ENCODE data around the gene MARCOL.

Gene MARCOL, protein sequence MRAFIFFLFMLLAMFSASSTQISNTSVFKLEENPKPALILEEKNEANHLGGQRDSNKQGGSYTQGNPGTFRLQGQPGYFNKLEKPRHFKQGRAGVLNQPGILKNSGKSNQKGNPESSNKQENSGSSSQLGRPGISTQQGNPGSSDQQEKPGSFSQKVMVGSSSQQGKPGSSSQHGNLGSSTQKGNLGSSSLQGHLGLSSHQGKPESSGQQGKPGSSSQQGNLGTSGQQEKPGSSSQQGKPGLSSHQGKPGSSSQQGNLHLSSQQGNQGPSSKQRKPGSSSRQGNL

DNA sequence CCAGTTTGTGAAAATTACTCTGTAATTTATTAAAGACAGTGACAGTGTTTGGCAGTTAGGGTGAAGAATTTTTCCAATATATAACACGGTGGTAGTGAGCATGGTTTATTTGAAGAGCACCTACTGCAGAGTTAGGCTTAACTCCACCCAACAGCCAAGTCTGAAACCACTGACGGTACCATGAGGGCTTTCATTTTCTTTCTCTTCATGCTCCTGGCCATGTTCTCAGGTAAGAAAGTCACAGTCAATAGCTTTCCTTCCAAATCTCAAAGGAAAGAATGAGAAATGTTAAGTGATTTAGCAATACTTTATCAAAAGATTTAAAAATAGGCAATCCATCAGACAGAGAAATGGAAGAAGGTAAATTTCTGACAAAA, at the start of gene MARCOL:
TSS of gene MARCOL (plus strand) at position 108 of the 377 bp plus-strand sequence. CDS start at position 181, 73 bp downstream.
- DNase-seq: no peak

DNA sequence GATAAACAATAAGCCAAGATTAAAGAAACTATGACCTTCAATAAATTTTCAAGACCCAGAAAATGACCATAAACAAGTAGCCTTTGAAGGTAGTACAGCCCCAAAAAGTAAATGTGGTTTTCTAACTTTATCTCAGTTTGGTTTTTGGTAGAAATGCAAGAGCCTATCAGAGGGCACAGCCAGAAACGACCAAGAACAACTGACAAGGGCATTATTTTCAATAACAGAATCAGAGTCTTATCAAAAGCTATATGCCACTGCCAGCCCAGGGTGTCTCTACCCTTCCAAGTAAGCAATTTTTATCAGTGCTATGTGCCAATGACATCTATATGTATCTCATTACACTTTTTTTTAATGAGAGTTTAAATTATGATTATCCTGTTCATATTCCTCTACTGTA, 47.3 kb upstream of the MARCOL start:
- DNase-seq: no peak

DNA sequence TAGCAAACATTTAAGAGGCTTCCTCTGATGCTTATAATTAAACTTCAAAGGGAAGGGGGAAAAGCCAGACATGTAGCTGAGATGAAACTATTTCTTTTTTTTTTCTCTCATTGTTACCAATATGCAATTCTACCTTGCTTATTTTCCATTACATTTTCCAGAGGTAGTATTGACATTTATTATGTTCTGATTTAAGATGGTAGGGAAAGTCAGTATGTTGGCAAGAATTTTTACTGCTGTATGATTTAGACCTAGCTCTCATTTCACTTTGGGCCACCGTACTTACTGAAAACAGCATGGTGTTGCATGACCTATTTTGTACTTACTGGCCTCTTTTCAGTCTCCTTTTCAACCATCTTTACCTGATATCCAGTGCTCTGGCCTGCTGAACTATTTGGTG, 45.1 kb upstream of the MARCOL start:
- no peak for DNase-seq

DNA sequence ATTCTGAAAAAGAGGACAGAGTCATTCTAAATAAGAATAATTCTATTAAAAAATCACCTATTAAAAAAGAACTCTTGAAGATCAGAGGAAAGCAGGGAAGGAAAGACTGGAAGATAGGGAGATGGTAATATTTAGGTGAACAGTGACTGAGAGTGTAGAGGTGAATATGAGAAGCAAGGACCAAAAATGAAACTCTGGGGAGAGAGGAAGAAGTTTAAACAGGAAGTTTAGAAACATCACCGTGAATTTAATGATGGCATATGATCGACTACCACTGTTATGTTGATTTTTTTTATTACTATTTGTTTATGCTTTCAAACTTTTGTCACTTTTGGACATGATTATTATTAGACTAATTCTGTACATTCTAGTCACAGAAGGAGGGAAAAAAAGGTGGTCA, 37.2 kb upstream of the MARCOL start:
- DNase-seq: no peak

DNA sequence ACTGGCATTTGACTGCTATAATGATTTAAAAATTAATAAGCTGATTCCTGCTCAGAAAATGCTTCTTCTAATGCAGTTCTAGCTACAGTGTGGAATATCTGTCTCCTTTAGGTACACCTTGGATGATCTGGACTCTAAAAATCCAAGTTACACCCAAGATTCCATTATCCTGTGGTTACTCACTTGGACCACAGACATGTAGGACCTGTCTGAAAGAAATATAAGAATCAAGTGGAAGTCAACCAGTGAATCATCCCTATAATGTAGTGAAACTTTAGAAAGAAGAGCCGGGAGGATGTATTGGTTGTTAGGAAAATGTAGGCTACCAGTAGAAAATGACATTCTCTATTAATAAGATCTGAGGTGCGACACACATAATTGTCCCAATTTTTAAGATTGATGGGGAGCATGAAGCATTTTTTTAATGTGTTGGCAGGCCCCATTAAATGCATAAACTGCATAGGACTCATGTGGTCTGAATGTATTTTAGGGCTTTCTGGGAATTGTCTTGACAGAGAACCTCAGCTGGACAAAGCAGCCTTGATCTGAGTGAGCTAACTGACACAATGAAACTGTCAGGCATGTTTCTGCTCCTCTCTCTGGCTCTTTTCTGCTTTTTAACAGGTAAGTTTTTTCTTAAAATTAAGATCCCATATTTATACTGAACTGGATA, 35.7 kb upstream of the MARCOL start, which contains the start of gene SPINK6:
TSS of gene SPINK6 (plus strand) at position 512 of the 673 bp plus-strand sequence. CDS start at position 567, 55 bp downstream.
- no peak for DNase-seq

DNA sequence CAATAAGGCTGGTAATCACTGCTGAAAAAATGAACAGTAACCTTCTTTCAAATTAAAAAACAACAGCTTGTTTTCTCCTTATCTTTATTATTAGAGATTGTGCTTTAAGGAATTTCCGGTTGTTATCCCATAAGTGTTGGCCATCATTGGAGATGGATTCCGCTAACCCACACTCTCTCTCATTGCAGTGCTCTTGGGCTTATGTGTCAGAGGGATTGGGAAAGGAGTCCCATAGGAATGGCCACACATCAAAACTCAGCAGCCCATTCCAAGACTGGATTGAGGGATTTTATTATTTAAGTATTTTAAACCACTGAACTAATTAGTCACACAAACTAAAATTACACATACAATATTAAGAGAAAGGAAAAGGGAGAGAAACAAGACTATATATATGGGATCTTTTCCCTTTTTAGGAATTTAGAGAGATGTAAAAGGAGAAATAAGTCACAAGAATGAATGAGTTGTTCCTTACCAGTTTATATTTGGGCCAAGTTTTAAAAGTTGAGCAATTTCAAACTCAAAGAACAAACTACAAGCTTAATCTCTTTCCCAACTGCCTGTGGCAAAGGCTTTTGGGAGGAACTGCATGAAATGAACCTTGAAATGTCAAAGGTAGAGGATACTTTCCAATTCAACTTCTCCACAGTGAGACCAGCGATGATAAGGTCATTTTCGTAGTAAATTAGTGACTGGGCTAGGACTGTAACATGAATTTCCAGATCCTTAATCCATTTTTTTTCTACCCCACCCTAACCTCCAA, 33.1 kb upstream of the MARCOL start:
- DNase-seq: no peak

DNA sequence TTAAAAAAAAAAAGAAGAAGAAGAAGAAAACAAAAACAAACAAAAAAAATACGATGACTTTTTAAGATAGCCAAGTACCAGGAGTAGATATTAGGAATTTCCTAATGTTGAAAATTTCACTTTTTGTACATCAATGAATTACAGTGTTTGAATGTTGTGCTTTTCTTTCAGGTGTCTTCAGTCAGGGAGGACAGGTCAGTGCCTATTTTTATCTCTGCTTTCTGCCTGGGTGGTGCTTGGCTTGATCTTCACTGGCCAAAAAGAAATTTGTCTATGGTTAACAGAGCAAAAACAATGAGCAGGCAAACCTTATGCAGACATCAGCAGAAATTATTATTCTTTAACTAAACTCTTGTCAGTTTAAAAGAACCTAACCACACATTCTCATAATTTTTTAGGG, 32.5 kb upstream of the MARCOL start:
- DNase-seq: no peak

DNA sequence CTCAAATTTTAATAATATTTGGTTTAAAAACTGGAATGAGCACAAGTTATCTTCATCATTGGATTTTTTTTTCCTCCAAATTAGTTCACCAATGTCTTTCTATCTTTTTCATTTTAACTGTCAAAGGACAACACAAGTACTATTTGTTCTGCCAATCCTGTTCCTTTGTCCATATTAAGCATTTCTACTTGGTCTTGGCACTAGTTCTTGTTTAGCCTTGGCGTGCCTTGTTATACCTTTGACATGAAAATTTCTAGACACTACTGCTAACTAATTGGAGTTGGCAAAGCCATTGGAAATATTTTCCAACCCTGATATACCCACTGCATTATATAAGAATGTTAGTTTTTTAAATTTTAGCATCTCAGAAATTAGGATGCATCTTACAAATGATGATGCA, 31.7 kb upstream of the MARCOL start:
- peak; percentile 5 for DNase-seq

DNA sequence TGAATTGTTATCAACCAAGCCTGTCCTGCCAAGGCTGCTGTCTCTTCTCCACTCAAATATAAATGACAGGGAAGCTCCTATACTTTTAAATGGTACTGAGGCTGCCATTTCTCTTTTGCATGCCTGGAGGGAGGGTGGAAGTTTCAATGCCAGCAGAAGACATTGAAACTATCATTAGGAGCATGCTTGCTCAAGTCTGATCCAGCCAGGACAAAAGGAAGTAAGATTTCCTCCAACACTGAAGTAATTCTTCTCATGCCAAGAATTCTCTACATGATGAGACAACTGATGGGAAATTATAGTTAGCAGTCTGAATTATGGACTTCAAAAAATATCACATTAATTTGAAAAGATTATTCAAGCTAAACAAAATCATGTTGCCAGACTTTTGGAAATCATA, 30.1 kb upstream of the MARCOL start:
- no peak for DNase-seq

DNA sequence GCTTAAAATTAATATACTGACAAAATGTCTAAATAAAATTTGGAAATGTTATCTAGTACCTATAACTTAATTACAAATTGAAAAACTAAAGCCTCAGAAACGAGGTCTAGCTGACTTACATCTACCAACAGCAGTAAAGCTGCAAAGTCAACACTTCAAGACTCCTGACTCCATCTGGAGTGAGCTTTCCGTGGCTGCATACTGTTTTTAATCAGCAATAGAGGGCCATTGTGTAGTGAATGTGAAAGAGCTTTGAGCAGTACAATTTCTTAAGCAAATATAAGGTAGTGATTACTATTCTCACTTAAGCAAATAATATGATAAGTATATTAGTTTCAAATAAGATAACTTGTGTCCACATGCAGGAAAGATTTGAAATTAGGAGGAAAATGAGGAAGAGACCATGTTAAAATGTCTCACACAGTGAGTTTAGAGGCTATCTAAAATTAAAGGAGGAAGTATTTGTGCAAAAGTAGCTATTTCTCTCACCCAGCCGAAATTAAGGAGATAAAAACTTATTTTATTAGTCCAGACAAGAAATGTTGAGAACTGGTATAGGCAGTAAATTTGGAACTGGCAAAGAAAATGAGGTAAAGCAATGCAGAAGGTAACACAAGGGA, 29.1 kb upstream of the MARCOL start:
- peak; percentile 63 for DNase-seq

DNA sequence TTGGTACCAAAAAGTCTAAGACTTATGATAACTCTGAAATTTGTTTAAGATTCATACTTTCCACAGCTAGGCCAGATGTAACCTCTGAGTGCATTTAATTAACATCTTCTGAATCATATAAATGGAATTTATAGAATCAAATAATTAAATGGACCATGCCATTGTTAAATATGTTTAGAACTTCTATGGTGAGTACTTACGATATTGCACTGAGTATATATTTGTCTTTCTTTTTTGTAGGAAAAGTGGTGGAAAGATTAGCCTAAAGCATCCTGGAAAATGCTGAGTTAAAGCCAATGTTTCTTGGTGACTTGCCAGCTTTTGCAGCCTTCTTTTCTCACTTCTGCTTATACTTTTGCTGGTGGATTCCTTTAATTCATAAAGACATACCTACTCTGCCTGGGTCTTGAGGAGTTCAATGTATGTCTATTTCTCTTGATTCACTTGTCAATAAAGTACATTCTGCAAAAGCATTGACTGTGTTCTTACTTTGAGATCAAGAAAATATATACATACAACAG, 23.6 kb upstream of the MARCOL start:
- DNase-seq: no peak

DNA sequence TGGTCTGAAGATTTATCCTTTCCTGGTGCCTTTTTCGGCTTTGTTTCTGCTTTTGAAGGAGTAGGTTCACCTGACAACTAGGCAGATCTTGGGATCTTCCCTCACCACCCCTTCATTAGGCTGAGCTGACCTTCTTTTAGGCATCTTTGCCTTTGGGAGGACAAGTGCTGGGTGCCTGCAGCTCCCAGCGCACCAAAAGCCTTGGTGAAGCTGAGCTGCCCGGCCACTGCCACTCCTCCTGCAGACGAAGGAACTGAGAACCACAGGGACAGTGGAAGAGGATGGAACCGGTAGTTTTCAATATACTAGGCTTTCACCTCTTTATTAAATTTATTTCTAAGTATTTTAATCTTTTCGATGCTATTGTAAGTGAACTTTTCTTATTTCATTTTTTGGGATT, 16.8 kb upstream of the MARCOL start:
- DNase-seq: no peak

DNA sequence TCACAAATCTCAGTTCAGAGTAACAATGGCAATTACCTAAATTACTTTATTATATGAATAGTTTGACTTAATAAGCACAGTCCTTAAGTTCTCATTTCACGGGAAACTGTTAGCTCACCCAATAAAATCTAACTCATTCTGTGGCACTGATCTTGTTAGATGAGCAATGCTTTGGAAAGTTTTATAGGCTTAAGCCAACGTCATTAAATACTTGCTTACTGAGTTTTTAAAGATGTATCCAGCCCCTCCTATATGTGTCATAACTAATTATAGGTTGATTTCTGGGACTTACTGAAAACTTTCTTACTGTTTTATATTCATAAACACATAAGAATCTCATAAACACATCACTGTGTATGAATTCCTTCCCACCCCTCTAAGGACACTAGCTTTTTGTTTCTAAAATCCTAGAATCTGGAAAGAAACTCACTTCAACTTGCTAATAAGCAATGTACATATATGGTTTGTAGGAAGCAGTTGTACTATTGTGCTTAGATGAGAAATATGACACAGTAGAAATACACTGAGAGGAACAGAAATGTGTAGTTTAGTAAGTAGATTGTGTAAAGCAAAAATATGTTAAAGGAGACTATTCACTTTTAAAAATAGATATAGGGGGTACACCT, 14.1 kb upstream of the MARCOL start:
- DNase-seq: no peak

DNA sequence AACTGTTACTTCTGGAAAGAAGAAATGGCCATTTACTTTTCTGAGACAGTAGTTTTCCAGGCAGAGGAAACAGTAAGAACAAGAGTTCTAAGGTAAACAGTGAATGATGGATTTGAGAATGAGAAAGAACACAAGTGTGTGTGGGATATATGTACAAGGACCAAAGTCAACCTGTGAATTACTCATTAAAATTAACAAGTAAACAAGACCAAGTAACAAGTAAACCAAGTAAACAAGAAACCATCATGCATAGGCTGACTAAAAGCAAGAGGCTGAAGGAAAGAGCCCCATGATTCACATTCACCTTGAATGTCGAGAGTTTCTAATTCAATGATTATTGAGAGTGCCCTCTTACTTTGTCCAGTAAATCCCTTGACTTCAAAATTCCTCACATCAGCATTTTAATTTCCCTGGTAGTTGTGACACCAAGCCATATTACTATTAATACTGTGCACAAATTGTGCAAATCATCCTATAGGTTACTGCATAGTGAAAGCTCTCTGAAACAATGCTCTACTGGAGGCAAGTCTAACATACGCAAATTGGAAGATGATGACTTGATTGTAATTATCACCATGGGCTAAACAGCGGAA, 9.8 kb upstream of the MARCOL start:
- no peak for DNase-seq

DNA sequence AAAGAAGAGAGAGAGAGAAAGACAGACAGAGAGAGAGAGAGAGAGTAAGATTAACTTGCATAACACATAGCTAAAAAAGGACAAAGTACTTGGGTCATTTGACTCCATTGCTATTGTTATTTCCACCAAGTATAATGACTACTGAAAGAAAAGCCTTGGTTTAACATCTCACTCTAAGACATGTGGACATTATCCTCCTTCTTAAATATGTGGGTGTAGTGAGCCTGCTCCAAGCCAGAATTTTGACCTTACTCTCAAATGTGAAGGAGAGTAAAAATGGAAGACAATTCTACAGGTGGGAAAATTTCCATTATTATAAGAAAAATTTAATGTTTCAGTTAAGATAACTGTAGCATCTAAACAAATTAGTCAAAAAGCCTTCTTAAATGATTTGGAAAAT, 8.5 kb upstream of the MARCOL start:
- DNase-seq: no peak

DNA sequence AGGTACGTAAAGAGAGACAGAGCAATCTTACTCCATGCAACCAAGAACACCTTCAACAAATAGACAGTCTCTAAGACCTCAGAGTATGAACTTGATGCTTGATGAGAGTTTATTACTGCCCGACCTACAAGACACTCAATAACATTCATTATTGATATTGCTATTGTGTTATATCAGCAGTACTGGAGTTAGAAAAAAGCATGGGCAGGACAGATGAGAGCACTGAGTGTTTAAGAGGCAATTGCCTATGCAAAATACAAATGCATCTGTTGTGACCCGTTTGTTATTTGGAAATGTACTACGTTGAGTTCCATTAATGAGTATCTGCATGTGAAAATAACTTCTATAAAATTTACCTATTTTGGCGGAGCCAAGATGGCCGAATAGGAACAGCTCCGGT, 8.1 kb upstream of the MARCOL start:
- no peak for DNase-seq

DNA sequence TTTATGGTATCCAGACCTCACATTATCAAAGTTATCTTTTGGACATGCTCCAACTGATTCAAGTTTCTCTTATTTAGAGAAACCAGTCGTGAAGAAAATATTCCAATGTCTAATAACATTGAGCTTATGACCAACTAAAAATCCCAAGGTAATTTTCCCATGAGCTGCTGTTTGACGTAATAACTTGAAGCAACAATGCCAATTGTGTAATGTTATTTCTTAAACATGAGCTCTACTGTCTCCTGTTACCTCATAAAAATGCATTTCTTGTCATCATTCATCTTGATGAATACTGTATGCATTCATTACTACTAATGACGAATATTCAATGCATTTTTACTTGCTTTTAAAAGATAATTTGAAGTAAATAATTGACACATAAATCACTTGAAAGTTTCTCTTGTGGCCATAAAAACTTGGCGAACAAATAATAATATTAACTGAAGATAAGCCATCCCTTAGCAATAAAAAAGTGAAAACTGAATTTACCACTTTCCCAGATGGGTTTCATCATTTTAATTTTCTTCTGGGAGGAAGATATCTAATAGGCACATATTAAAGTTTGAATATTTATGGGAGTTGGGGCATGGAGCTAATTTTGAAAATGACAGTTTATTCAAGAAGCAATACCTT, 424 bp upstream of the MARCOL start:
- no peak for DNase-seq

DNA sequence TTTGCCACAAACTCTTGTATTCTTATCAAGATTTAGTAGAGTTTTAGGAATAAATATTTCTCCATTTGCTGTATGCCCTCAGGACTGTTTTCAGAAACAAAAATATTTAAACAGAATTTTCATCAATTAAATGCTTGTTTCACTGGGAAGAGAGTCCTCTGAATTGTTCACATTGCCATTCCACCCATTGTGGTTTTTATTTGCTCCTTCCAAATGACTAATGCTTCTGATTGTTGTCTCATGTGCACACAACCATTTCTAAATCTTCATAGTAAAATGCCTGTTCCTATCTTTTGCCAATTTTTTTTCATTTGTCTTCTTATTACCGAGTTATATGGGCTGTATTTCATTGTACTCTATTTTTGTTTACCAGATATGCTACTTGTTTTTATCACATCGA, 10.6 kb downstream of the MARCOL start:
- no peak for DNase-seq

DNA sequence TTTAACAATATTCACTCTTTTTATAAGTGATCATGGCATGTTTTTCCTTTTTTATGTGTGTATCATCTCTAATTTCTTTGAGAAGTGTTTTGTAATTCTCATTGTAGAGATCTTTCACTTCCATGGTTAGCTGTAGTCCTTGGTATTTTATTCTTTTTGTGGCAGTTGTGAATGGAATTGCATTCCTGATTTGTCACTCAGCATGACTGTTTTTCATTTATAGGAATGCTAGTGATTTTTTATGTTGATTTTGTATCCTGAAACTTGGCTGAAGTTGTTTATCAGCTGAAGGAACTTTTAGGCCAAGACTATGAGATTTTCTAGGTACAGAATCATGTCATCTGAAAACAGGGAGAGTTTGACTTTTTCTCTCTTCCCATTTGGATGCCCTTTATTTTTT, 17.1 kb downstream of the MARCOL start:
- no peak for DNase-seq

DNA sequence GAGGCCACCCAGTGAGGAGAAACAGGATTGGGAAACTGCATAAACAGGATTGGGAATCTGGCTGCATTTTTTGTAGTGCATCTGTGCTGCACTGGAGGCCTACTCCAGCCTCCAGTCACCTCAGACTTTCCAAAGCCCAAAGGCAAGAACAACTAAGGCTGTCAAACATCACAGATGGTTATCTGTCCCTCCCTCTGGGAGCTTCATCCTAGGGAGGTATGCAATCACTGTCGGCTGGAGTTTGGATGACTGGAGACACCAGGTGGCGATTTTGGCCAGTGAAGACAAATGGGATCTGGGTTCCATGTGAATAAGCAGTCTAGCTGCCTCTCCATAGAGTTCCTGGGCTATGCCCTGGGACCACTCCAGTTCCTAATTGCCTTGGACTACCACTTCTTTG, 21.0 kb downstream of the MARCOL start:
- no peak for DNase-seq

DNA sequence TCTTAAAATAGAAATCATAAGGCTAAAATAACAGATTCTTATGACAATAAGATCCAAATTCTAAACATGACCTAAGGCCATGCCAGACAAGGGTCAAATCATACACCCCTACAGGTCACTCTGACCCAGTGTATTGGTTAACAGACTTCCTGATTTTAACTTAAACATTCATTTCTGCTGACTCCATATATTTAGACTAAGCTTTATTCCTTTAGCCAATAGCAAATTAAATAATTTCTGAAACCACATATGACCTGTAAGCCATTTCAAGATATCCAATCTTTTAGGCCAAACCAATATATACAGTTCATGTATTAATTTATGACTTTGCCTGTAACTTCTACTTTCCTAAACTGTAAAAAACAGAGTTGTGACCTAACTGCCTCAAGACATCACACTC, 22.9 kb downstream of the MARCOL start:
- DNase-seq: no peak

DNA sequence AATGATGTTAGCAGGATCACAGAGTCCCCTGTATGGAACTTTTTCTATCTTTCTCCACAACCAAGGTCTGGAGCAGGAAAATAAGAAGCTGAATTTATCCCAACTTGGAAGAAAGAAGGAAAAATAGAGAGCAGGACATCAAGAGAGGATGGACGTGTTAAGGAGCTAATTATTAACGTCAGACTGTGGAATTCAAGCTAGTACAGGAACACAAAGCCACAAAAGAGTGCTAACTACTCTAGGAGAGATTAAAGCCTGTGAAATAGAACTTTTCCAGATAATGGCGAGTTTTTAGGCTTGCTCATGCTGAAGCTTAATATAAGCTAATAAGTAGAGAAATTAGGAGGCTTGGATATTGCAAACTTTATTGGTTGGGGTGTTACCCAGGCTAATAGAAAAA, 29.6 kb downstream of the MARCOL start:
- no peak for DNase-seq
